ENCODE results near the gene ATXN7L1. TPM values are rescaled to one million over a fixed set of nuclear protein-coding genes. Genes with fewer than 3 reads are reported as not detected.

The ATXN7L1 gene
- total and polyA plus RNA-seq, 2 of the 8 experiments (the other 6 are each of a cell fraction or from before 2014, with no cell fraction given) = 14.3 to 34.0 TPM

- 100% methylated on average over 3 of the region's 3 CpGs; no CpG with 5 or more reads in 1 of the 2 experiments for WGBS, 2 experiments (ENCODE audit: extremely low coverage in 1 of 2, insufficient coverage in 1 of 2, insufficient read length in 1 of 2, insufficient replicate concordance in 2 of 2, low coverage in 1 of 2, low lambda C conversion rate in 2 of 2, missing lambda C conversion rate in 1 of 2)
- POLR2A ChIA-PET (ENCODE audit: partially characterized antibody) = no interaction called here
- Histone ChIP-seq H2BK15ac (ENCODE audit: low read length) (no peak overlapping the region), H3K18ac (ENCODE audit: extremely low read depth, low read length) (no peak overlapping the region), H2BK20ac (ENCODE audit: low read length) (0 out of 2 replicates have a peak overlapping the region, but pooled peaks have one; percentile 3), H2AK5ac (ENCODE audit: low read depth, low read length) (0 out of 2 replicates have a peak overlapping the region, but pooled peaks have one; percentile 33), H2BK120ac (replicated peaks; ENCODE audit: low read depth, low read length) (no peak overlapping the region), H3K36me3 (ENCODE audit: control insufficient read depth in 2 of 4, insufficient read depth in 4 of 4, low read length in 3 of 4) (no peaks in the 10 kb centered on the region), H3K79me1 (ENCODE audit: low read depth, low read length) (0 out of 2 replicates have a peak, but pooled peaks cover under 1% of the 10 kb centered on the region), H3K23me2 (ENCODE audit: low read depth, low read length) (peaks cover 3% of the 10 kb centered on the region), H3K14ac (ENCODE audit: insufficient read length) (no peak overlapping the region), H3K4me3 (ENCODE audit: extremely low read depth in 1 of 4, insufficient read depth in 2 of 4, low read depth in 3 of 4, low read length in 4 of 4) (no peak overlapping the region), H3K56ac (replicated peaks; ENCODE audit: insufficient read length, low read depth, low read length) (no peak overlapping the region), H2AFZ (ENCODE audit: low read length) (no peak overlapping the region), H3K9ac (replicated peaks in 1 of 4; ENCODE audit: extremely low read depth in 1 of 4, low read depth in 3 of 4, low read length in 3 of 4) (no peak overlapping the region), H3K4me2 (ENCODE audit: insufficient read depth in 1 of 2, low read depth in 2 of 2, low read length in 2 of 2) (no peak overlapping the region), H3K23ac (ENCODE audit: insufficient read length) (no peak overlapping the region), H4K91ac (replicated peaks; ENCODE audit: insufficient read length, low read length) (peak overlapping the region; percentile 4), H4K8ac (ENCODE audit: extremely low read depth, insufficient read depth, low read length) (no peak overlapping the region), H2BK12ac (ENCODE audit: low read depth, low read length) (no peak overlapping the region; the same call in 1 of the 2 replicates), H3K4me1 (replicated peaks in 1 of 4; ENCODE audit: control insufficient read depth in 3 of 4, insufficient read depth in 4 of 4, low read length in 3 of 4) (peaks cover 27 to 44% (median 39%) of the 10 kb centered on the region in 4 experiments), H4K5ac (ENCODE audit: insufficient read length, low read depth, low read length) (no peak overlapping the region), H3K4ac (replicated peaks; ENCODE audit: insufficient read length, low read depth, low read length) (peak overlapping the region; percentile 22), H3K27me3 (replicated peaks in 1 of 4; ENCODE audit: control insufficient read depth in 3 of 4, extremely low read depth in 1 of 4, insufficient read depth in 3 of 4, low read length in 3 of 4) (no peaks in the 10 kb centered on the region), H3K27ac (ENCODE audit: low read depth, low read length) (no peak overlapping the region), H3K9me3 (ENCODE audit: insufficient read depth in 2 of 2, low read depth in 1 of 2, low read length in 1 of 2) (no peaks in the 10 kb centered on the region), H4K20me1 (replicated peaks in 1 of 2; ENCODE audit: control insufficient read depth in 1 of 2, insufficient read depth in 2 of 2, low read length in 2 of 2) (no peaks in the 10 kb centered on the region), H2BK5ac (ENCODE audit: low read depth, low read length) (no peak overlapping the region), H3K79me2 (ENCODE audit: control insufficient read depth in 1 of 2, insufficient read depth in 2 of 2, low read length in 2 of 2) (0 out of 4 replicates have a peak, but pooled peaks cover 0 to 2% of the 10 kb centered on the region in 2 experiments)
- no peak for DNase-seq (ENCODE audit: low read depth in 1 of 2, low spot score in 2 of 2)
- no peak for FAIRE-seq
- CTCF ChIA-PET (ENCODE audit: partially characterized antibody) = interaction anchor here (1.3 kb wide), 1 partner anchor 59 kb away, joined by 6 read pairs; no protein-coding TSS in a partner anchor
- TF ChIP-seq SIRT6 (IDR thresholded peaks at IDR 0.05; ENCODE audit: low read length) (no peak), CREB1 (IDR thresholded peaks at IDR 0.05) (no peak), YY1 (IDR thresholded peaks at IDR 0.05; ENCODE audit: low read depth, low read length) (no peak), BRCA1 (IDR thresholded peaks at IDR 0.05; ENCODE audit: low read depth, low read length) (no peak), EGR1 (IDR thresholded peaks at IDR 0.05; ENCODE audit: borderline replicate concordance, low read depth, low read length) (no peak), KDM5A (IDR thresholded peaks at IDR 0.05; ENCODE audit: low read length) (no peak), SAP30 (IDR thresholded peaks at IDR 0.05; ENCODE audit: insufficient read depth, insufficient replicate concordance, low read length) (no peak), CEBPB (IDR thresholded peaks at IDR 0.05; ENCODE audit: low read depth, low read length) (no peak), CTBP2 (IDR thresholded peaks at IDR 0.05; ENCODE audit: borderline replicate concordance, insufficient read depth, insufficient read length, low read length) (no peak), GABPA (IDR thresholded peaks at IDR 0.05; ENCODE audit: borderline replicate concordance, insufficient read depth, low read length) (no peak), KDM4A (IDR thresholded peaks at IDR 0.05; ENCODE audit: low read depth, low read length, severe bottlenecking) (no peak)
- TF ChIP-seq, protein P1, sequence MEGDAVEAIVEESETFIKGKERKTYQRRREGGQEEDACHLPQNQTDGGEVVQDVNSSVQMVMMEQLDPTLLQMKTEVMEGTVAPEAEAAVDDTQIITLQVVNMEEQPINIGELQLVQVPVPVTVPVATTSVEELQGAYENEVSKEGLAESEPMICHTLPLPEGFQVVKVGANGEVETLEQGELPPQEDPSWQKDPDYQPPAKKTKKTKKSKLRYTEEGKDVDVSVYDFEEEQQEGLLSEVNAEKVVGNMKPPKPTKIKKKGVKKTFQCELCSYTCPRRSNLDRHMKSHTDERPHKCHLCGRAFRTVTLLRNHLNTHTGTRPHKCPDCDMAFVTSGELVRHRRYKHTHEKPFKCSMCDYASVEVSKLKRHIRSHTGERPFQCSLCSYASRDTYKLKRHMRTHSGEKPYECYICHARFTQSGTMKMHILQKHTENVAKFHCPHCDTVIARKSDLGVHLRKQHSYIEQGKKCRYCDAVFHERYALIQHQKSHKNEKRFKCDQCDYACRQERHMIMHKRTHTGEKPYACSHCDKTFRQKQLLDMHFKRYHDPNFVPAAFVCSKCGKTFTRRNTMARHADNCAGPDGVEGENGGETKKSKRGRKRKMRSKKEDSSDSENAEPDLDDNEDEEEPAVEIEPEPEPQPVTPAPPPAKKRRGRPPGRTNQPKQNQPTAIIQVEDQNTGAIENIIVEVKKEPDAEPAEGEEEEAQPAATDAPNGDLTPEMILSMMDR (IDR thresholded peaks at IDR 0.05; ENCODE audit: control extremely low read depth in 1 of 3, insufficient read depth in 1 of 3, low read depth in 1 of 3, low read length in 3 of 3) = no peak
These were observed 182.8 kb downstream of the ATXN7L1 start for GRCh38 chr7:105693576-105693975.

Data from H1 (cell line).